Measurements from ENCODE around the gene MYBPC1.
"Not testable (repeated sequence)": the region's sequence is repeated elsewhere in the genome, so short reads cannot be mapped to it uniquely, and the experiment has no call there.

MYBPC1 gene, protein sequence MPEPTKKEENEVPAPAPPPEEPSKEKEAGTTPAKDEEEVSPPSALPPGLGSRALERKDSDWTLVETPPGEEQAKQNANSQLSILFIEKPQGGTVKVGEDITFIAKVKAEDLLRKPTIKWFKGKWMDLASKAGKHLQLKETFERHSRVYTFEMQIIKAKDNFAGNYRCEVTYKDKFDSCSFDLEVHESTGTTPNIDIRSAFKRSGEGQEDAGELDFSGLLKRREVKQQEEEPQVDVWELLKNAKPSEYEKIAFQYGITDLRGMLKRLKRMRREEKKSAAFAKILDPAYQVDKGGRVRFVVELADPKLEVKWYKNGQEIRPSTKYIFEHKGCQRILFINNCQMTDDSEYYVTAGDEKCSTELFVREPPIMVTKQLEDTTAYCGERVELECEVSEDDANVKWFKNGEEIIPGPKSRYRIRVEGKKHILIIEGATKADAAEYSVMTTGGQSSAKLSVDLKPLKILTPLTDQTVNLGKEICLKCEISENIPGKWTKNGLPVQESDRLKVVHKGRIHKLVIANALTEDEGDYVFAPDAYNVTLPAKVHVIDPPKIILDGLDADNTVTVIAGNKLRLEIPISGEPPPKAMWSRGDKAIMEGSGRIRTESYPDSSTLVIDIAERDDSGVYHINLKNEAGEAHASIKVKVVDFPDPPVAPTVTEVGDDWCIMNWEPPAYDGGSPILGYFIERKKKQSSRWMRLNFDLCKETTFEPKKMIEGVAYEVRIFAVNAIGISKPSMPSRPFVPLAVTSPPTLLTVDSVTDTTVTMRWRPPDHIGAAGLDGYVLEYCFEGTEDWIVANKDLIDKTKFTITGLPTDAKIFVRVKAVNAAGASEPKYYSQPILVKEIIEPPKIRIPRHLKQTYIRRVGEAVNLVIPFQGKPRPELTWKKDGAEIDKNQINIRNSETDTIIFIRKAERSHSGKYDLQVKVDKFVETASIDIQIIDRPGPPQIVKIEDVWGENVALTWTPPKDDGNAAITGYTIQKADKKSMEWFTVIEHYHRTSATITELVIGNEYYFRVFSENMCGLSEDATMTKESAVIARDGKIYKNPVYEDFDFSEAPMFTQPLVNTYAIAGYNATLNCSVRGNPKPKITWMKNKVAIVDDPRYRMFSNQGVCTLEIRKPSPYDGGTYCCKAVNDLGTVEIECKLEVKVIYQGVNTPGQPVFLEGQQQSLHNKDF

DNA sequence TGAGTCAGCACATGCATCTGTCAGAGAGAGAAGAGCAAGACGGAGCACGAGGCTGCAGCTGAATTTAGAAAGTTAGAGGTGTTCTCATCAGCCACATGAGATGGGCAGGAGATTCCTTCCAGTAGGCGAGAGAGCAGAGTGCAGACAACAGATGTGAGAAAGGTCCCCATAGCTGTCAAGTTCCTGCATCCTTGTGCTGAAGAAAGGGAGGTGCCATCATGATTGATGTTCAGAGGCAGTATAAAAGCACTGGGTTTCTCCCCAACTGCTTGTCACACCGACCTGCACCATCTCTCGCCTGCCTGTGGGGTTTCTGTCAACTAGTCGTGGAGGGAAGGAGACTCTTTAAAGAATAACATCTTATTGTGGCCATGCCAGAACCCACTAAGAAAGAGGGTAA is at the start of gene MYBPC1:
TSS of gene MYBPC1 (plus strand) at position 272 of the 400 bp plus-strand sequence. CDS start at position 372, 100 bp downstream.
- DNase-seq (ENCODE audit: low read depth in 3 of 3), result no peak

DNA sequence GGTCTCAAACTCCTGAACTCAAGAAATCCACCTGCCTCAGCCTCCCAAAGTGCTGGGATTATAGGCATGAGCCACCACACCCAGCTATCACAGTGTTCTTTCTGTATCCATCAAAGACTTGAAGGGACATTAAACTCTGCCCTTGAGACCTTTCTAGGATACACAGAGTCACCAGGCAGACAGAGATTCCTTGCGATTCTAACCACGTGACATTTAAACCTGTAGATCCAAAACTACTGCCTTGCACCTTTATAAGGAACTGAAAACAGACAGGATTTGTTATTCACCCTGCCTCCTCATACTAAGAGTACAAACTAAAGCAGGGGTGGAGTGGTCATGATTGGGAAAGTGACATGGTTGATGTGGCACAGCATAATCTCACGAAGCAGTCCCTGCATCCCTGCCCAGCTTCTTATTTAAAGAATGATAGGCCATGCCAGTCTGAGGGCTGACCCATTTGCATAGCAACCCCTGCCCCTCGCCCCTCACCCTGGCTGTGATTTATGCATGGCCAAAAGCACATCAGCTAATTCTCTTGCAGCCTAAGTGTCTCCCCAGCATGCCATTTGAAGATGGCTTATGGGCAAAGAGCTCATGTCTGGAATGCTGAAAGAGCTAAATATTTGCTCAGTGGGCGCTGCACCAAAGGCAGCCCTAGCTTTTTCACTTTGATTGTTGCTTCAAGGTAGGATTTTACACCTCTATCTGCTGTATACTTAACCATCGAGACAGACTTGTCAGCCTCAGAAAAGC is 43.2 kb upstream of the MYBPC1 start:
- no peak for DNase-seq (ENCODE audit: low read depth in 3 of 3)

DNA sequence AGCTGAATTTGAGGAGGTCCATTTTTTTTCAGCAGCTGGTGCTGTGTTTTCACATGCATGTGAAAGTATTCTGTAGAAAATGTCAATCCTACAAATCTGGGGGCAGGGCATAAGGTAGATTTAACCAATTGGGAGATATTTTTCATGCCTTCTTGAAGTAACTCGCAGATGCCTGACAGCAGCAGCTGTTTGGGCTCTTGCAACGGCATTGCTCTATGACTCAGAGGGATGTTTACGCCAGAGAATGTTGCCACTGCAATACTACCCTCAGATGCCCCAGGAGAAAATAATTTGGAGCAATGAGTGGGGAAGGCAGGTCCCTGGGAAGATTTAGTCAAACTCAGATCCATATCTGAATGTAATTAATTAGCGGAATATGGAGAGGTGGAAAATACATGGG is 42.5 kb upstream of the MYBPC1 start:
- no peak for DNase-seq (ENCODE audit: low read depth in 3 of 3)

DNA sequence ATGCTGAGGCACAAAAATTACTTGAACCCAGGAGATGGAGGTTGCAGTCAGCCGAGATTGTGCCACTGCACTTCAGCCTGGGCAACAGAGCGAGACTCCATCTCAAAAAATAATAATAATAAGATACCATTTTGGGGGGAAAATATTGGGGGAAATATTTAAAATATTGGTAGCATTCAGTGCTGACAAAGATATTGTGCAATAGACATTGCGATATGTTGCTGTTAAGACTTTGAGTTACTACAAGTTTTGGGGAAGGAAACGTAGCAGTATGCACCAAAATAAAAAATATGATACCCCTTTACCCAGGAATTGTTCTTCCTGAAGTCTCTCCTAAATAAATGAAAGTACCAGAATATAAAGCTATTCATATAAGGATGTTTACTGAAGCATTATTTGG is 37.7 kb upstream of the MYBPC1 start:
- no peak for DNase-seq (ENCODE audit: low read depth in 3 of 3)

DNA sequence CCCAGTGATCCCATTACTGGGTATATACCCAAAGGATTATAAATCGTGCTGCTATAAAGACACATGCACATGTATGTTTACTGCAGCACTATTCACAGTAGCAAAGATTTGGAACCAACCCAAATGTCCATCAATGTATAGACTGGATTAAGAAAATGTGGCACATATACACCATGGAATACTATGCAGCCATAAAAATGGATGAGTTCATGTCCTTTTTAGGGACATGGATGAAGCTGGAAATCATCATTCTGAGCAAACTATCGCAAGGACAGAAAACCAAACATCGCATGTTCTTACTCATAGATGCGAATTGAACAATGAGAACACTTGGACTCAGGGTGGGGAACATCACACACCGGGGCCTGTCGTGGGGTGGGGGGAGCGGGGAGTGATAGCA is 36.0 kb upstream of the MYBPC1 start:
- DNase-seq (ENCODE audit: low read depth in 3 of 3), result not testable (repeated sequence)

DNA sequence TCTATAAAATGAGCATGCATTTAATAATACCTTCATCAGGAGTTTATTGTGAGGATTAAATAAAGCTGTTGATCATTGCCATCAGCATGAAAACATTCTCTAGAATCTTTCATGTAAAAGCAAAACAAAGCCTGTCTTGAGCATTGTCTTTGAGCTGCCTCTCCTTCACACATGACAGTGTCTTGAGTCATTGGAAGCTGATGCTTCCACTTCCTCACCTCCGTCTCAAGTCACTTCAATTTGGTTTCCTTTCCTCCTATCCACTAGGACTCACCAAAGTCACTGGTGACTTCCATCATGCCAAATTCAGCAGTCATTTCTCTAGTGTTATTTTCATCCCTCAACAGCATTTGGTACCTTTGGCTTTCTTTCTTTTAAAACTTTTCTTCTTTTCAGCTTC is 31.6 kb upstream of the MYBPC1 start:
- DNase-seq (ENCODE audit: low read depth in 3 of 3), result no peak

DNA sequence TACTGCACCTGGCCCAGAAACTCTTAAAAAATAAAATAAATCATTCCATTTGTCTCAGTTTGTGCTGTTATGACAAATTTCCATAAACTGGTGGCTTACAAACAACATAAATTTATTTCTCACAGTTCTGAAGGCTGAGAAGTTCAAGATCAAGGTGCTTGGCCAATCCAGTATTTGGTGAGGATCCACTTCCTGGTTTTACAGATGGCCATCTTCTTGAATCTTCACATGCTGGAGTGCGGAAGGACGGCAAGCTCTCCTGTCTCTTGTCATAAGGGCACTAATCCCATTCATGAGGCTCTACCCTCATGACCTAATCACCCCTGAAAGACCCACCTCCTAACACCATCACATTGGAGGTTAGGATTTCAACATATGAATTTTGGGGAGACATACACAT is 29.9 kb upstream of the MYBPC1 start:
- DNase-seq (ENCODE audit: low read depth in 3 of 3), result no peak

- no peak for DNase-seq (ENCODE audit: low read depth in 3 of 3)
Measured at GRCh38 chr12:101566318-101566717, 28.5 kb upstream of the MYBPC1 start.

DNA sequence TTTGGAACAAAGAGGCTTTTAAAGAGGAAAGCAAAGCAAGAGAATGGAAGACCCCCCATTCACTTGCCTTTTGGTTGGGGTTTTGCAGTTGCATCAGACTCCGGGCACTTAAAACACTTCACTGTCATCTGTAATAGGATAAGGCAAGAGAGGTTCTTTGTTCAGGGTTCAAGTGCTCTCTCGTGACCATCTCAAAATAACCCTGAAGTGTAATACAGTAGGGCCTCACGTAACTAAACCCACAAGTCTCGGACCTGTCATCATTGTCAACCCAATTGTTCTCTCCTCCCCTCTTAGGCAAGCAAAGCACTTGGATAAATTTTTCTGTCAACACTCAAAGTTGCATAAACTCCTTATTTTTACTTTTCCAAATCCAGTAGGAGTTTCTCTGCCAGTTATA is 26.9 kb upstream of the MYBPC1 start:
- DNase-seq (ENCODE audit: low read depth in 3 of 3), result no peak

GRCh38 chr12:101570047-101570446 is 24.7 kb upstream of the MYBPC1 start:
- DNase-seq (ENCODE audit: low read depth in 3 of 3), result no peak

GRCh38 chr12:101571105-101571504 is 23.7 kb upstream of the MYBPC1 start:
- no peak for DNase-seq (ENCODE audit: low read depth in 3 of 3)

- DNase-seq (ENCODE audit: low read depth in 3 of 3), result no peak
Measured at GRCh38 chr12:101573743-101574142, 21.0 kb upstream of the MYBPC1 start.

DNA sequence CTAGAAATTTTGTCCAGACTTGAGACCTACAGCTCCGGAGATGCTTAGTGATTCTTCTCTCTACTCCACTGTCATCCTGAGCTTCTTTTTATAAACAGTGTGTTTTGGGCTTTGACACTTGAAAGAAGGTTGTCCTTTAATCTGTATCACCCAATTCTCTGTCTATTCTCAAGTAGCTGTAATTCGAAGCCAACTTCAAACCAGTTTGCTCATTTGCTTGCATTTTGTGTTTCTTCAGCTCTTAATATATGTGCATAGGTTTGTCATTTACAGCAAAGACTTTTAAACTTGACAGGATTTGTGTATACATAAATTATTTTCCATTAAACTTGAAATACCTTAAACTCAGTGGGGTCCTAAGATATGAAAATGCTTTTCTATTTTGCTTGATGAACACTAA is 16.4 kb upstream of the MYBPC1 start:
- no peak for DNase-seq (ENCODE audit: low read depth in 3 of 3)

GRCh38 chr12:101581190-101581589 is 13.6 kb upstream of the MYBPC1 start:
- no peak for DNase-seq (ENCODE audit: low read depth in 3 of 3)

- DNase-seq (ENCODE audit: low read depth in 3 of 3), result no peak
Measured at GRCh38 chr12:101582937-101583336, 11.8 kb upstream of the MYBPC1 start.

DNA sequence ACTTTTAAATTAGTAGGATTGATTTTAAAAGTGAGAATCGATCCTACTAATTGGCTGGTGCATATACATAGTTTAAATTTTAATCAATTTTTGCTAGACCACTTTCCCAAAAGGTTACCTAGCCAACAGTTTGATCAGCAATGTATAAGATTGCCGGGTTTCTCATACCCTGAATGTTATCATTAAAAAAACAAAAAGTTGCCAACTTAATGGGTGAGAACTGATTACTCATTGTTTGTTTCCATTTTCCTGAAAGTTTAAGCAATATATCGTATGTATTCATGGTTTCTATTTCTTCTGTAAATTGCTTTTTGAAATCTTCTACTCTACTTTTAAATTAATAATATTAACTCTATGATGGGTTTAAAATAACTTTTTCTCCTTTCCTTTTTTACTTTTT is 4.4 kb upstream of the MYBPC1 start:
- no peak for DNase-seq (ENCODE audit: low read depth in 3 of 3)

GRCh38 chr12:101591781-101592180 is 3.0 kb upstream of the MYBPC1 start:
- no peak for DNase-seq (ENCODE audit: low read depth in 3 of 3)

DNA sequence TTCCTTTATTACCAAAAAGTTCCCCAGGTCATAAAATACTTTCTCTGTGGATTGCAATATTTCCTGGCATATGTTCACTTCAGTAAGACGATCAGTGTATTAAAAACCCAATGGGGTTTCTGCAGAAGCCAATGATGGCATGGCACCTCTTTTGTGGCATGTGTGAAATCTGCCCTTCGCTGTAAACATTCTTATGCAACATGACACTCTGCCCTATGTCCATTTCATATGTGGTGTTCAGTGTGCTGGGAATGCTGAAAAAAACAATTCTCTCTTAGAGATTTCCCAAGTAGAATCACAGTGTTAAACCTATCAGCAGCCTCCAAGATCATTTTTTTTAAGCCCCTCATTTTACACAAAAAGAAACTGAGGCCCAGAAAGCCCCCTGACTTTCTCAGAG is 2.3 kb upstream of the MYBPC1 start:
- no peak for DNase-seq (ENCODE audit: low read depth in 3 of 3)

DNA sequence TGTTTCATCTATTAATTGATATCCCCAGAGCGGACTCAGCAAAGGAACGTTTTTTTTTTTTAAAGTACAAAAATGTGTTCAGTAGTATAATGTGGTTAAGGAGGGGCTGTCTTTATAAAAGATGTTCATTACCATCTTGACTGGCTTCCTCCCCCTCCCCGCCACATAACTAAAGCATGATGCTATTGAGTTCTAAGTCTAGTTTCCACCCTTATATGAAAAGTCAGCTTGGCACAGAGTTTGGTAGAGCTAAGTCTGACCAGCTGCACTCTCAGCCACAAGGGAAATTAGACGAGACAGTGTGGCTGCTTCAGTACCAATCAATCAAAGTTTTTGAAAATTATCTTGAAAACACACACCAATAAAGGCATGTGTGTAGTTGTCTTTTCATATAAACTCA is 1.9 kb upstream of the MYBPC1 start:
- no peak for DNase-seq (ENCODE audit: low read depth in 3 of 3)

GRCh38 chr12:101596172-101596571 is 1.4 kb downstream of the MYBPC1 start:
- no peak for DNase-seq (ENCODE audit: low read depth in 3 of 3)

DNA sequence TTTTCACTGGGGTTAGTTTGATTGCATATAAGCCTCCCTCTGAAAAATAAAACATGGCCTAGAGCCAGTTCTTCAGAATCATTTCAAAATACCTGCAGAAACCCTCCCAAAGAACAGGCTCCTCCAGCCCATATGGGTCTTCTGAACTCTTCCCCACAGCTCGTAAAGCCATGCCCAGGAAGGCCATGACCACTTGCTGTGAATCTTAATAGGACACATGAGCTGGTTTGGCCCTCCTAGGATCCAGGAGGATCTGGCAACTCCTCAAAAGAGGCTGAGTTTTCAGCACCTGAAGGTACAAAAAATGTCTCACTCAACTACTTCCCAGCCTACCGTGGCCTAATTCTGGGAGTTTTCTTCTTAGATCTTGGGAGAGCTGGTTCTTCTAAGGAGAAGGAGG is 2.4 kb downstream of the MYBPC1 start:
- DNase-seq (ENCODE audit: low read depth in 3 of 3), result no peak

GRCh38 chr12:101598483-101598882 is 3.7 kb downstream of the MYBPC1 start:
- no peak for DNase-seq (ENCODE audit: low read depth in 3 of 3)
